22Rv1 (cell line): ENCODE data around the gene TPRG1.

Experiments
- CTCF ChIP-seq: fragments of 450-650 bp; IDR thresholded peaks from 2 replicates; pipeline ENCODE4 v1.5.1; 2017; ENCODE audit warnings: mild to moderate bottlenecking
- ZFX ChIP-seq: fragments of 450-650 bp; IDR thresholded peaks from 2 replicates; pipeline ENCODE4 v1.6.1; 2017; ENCODE audit warnings: antibody characterized with exemption, borderline replicate concordance

- TF ChIP-seq CTCF (no peak), ZFX (no peak)
These were observed 12.8 kb downstream of the TPRG1 start for GRCh38 chr3:189184566-189184965.
